Transverse colon (tissue), 3 donors: Measurements from ENCODE around the gene CDHR2.

Experiments
- EP300 ChIP-seq: sonication (generic); formaldehyde crosslinking; IDR thresholded peaks from one replicate; pipeline ENCODE4 v1.6.1; 2017; ENCODE audit warnings: antibody characterized with exemption, low read depth
- TF ChIP-seq, protein P1 (sequence below), 5 experiments: fragments of 200-600 bp in 3 of 5; fragments of 450-650 bp in 2 of 5; sonication (generic) in 3 of 5; IDR thresholded peaks; 1 replicate in 2 of 5; 2 replicates in 3 of 5; pipeline ENCODE4 v1.5.1; 2016 to 2017; ENCODE audit warnings: antibody characterized with exemption in 5 of 5, inconsistent platforms in 3 of 5, mild to moderate bottlenecking in 2 of 5, moderate library complexity in 1 of 5

GRCh38 chr5:176626876-176627236, 77.7 kb downstream of the CDHR2 start:
- TF ChIP-seq, protein P1, sequence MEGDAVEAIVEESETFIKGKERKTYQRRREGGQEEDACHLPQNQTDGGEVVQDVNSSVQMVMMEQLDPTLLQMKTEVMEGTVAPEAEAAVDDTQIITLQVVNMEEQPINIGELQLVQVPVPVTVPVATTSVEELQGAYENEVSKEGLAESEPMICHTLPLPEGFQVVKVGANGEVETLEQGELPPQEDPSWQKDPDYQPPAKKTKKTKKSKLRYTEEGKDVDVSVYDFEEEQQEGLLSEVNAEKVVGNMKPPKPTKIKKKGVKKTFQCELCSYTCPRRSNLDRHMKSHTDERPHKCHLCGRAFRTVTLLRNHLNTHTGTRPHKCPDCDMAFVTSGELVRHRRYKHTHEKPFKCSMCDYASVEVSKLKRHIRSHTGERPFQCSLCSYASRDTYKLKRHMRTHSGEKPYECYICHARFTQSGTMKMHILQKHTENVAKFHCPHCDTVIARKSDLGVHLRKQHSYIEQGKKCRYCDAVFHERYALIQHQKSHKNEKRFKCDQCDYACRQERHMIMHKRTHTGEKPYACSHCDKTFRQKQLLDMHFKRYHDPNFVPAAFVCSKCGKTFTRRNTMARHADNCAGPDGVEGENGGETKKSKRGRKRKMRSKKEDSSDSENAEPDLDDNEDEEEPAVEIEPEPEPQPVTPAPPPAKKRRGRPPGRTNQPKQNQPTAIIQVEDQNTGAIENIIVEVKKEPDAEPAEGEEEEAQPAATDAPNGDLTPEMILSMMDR (IDR thresholded peaks at IDR 0.05) = no peak
- no peak for TF ChIP-seq EP300
